PC-3 (cell line): ENCODE results near the gene CALCOCO2.

ENCODE experiments used
- CTCF ChIP-seq: fragments of 300-600 bp; sonication (generic); conservative IDR thresholded peaks from 2 replicates; pipeline ENCODE4 v1.5.1; 2017; ENCODE audit warnings: antibody characterized with exemption, low read depth, mild to moderate bottlenecking, low read length
- EZH2phosphoT487 ChIP-seq: fragments of 300-600 bp; sonication (generic); IDR thresholded peaks from 2 replicates; pipeline ENCODE4 v1.6.1; 2018; ENCODE audit warnings: mild to moderate bottlenecking, antibody characterized with exemption, low read length, borderline replicate concordance

- no peak for TF ChIP-seq CTCF
- no peak for TF ChIP-seq EZH2phosphoT487
Measured at GRCh38 chr17:48894886-48895285, 64.1 kb downstream of the CALCOCO2 start.
